Sigmoid colon (tissue), 7 donors: Measurements from ENCODE around the gene ELF2. TPM values are rescaled to one million over a fixed set of nuclear protein-coding genes. Genes with fewer than 3 reads are reported as not detected.

Experiments used
- DNase-seq: peaks from one replicate; pipeline ENCODE4 v3.0.0-alpha.2; 2019
- H3K27ac ChIP-seq, 4 donors: fragments of 200-600 bp; sonication (generic); one replicate each; pipeline ENCODE4 v1.5.1; 2016 to 2019; ENCODE audit warnings: mild to moderate bottlenecking in 1 of 4
- H3K27me3 ChIP-seq, 3 donors: fragments of 200-600 bp; sonication (generic); one replicate each; pipeline ENCODE4 v1.5.1; 2019; ENCODE audit warnings: mild to moderate bottlenecking in 1 of 3
- H3K36me3 ChIP-seq, 4 donors: fragments of 200-600 bp; sonication (generic); one replicate each; pipeline ENCODE4 v1.5.1; 2016 to 2019
- H3K4me1 ChIP-seq, 4 donors: fragments of 200-600 bp; sonication (generic); one replicate each; pipeline ENCODE4 v1.5.1; 2017 to 2019
- H3K4me3 ChIP-seq, 4 donors: fragments of 200-600 bp; sonication (generic); one replicate each; pipeline ENCODE4 v1.5.1; 2017 to 2019; ENCODE audit warnings: mild to moderate bottlenecking in 2 of 4, moderate library complexity in 1 of 4
- H3K9me3 ChIP-seq, 4 donors: fragments of 200-600 bp in 3 of 4; sonication (generic) in 3 of 4; one replicate each; pipeline versions ENCODE4 v1.5.1 to v1.6.1; 2013 to 2019
- EP300 ChIP-seq, 4 donors: sonication (generic); formaldehyde crosslinking; IDR thresholded peaks; one replicate each; pipeline ENCODE4 v1.6.1; 2017; ENCODE audit warnings: antibody characterized with exemption in 4 of 4
- POLR2A ChIP-seq, 2 donors: fragments of 450-650 bp; IDR thresholded peaks; one replicate each; pipeline ENCODE4 v1.6.1; 2016; ENCODE audit warnings: antibody characterized with exemption in 2 of 2, mild to moderate bottlenecking in 2 of 2, moderate library complexity in 2 of 2
- POLR2AphosphoS5 ChIP-seq, 4 donors: sonication (generic); formaldehyde crosslinking; IDR thresholded peaks; one replicate each; pipeline ENCODE4 v1.6.1; 2017; ENCODE audit warnings: antibody characterized with exemption in 4 of 4
- WGBS, 2 donors: extraction: QIAGEN DNeasy Blood & Tissue Kit; methylation state at CpG; one replicate each; pipeline ENCODE4 v1.1.7; 2013; 5-methylcytosine and 5-hydroxymethylcytosine counted together
- intact Hi-C: fragments of 100-400 bp; cut with DNase I; formaldehyde crosslinking; loops from one replicate; pipeline ENCODE4 v1.15.1; 2023
- polyA plus RNA-seq, 3 donors: library from polyadenylated mRNA; stranded (reverse); fragments of 200-250 nt; gene quantifications; one replicate each; pipeline ENCODE4 v1.2.3, GENCODE V29; 2013
- total RNA-seq, 4 donors: library from RNA; depleted of rRNA; stranded (reverse); fragments of >200 nt; gene quantifications; one replicate each; pipeline ENCODE4 v1.1.0, GENCODE V29; 2016
- TF ChIP-seq, protein P1 (sequence below), 4 experiments: fragments of 450-650 bp in 3 of 4; fragments of 200-600 bp in 1 of 4; IDR thresholded peaks; one replicate each; pipeline ENCODE4 v1.5.1; 2016 to 2019; ENCODE audit warnings: antibody characterized with exemption in 4 of 4, mild to moderate bottlenecking in 3 of 4, moderate library complexity in 2 of 4
- donor health status: healthy with polysubstance abuse.
- donor health status: Bipolar disorder and iron deficiency.
- donor health status: healthy.

ELF2 gene
- total and polyA plus RNA-seq, 7 donors: 9.9 to 83.6 (median 61.4) TPM

GRCh38 chr4:139082750-139083606, 94.0 kb downstream of the ELF2 start:
- TF ChIP-seq EP300 (IDR thresholded peaks at IDR 0.05) (peak in 1 of 4 donors; percentile 12), POLR2A (IDR thresholded peaks at IDR 0.05) (peak; percentile 43), POLR2AphosphoS5 (IDR thresholded peaks at IDR 0.05) (peak; percentile 38 to 95 (median 90))
- TF ChIP-seq, protein P1, sequence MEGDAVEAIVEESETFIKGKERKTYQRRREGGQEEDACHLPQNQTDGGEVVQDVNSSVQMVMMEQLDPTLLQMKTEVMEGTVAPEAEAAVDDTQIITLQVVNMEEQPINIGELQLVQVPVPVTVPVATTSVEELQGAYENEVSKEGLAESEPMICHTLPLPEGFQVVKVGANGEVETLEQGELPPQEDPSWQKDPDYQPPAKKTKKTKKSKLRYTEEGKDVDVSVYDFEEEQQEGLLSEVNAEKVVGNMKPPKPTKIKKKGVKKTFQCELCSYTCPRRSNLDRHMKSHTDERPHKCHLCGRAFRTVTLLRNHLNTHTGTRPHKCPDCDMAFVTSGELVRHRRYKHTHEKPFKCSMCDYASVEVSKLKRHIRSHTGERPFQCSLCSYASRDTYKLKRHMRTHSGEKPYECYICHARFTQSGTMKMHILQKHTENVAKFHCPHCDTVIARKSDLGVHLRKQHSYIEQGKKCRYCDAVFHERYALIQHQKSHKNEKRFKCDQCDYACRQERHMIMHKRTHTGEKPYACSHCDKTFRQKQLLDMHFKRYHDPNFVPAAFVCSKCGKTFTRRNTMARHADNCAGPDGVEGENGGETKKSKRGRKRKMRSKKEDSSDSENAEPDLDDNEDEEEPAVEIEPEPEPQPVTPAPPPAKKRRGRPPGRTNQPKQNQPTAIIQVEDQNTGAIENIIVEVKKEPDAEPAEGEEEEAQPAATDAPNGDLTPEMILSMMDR (IDR thresholded peaks at IDR 0.05): peak in 1 of 4 experiments; percentile 20
- intact Hi-C loops: loop anchor here (2.0 to 5.0 kb wide), 2 partner anchors 41 to 94 kb away; partner anchors contain the start of gene ELF2
- no peaks in the 10 kb centered on the region for H3K9me3 ChIP-seq
- H3K27ac ChIP-seq: peak overlapping the region; percentile 92 to 97 (median 94)
- WGBS, 2 donors: 0% methylated on average over 38 of the region's 38 CpGs
- peaks cover 0 to 55% (median 46%) of the 10 kb centered on the region in 4 donors for H3K4me1 ChIP-seq
- no peaks in the 10 kb centered on the region for H3K36me3 ChIP-seq
- DNase-seq: peak; percentile 97
- peak overlapping the region; percentile 70 to 92 (median 79) for H3K4me3 ChIP-seq
- no peaks in the 10 kb centered on the region for H3K27me3 ChIP-seq

GRCh38 chr4:139078926-139079325, 98.1 kb downstream of the ELF2 start:
- Histone ChIP-seq H3K4me3 (no peak overlapping the region), H3K36me3 (no peaks in the 10 kb centered on the region), H3K4me1 (peaks cover 0 to 80% (median 63%) of the 10 kb centered on the region in 4 donors), H3K27me3 (no peaks in the 10 kb centered on the region), H3K27ac (peak overlapping the region; percentile 92 to 97 (median 94)), H3K9me3 (no peaks in the 10 kb centered on the region)
- intact Hi-C loops: no loop called here
- 86 to 92% methylated on average over 4 of the region's 4 CpGs for WGBS, 2 donors
- no peak for DNase-seq
- TF ChIP-seq, protein P1 (IDR thresholded peaks at IDR 0.05): no peak
- TF ChIP-seq POLR2AphosphoS5 (IDR thresholded peaks at IDR 0.05) (no peak), EP300 (IDR thresholded peaks at IDR 0.05) (no peak), POLR2A (IDR thresholded peaks at IDR 0.05) (no peak)

DNA sequence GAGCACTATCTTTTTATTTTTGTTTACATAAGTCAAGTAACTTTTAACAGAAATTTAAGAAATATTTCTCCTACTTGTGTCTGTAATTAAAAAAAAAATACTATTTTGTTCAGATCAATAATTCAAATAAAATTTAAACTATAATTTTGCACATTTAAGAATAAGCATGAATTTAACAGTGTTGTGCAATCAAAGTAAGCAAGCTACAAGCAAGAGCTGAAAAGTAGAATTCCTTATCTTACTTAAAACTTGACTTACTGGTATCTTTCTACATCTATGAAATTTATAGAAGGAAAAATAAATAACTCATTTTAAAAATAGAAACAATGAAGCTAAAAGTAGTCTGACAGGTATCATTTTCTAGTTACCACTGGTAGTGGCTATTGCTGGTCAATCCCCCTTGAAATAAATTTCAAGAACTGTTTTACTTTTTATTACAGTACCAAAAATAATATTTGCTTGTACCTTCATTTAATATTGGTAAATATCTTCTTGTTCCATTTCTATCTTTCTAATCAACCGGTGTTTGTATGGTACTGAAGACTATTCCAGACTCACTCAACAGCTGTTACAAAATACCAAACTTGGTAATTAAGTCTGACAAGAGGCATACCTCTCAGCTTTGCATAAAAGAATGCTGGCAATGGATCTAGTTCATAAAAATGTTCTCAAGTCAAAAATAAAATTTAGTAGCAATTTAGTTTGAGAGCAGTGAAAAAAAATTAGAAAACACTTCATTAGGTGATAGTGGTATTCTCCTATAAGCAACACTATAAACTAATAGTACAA, 99.3 kb downstream of the ELF2 start:
- peak overlapping the region in 2 of 4 donors; percentile 5 to 27 for H3K4me3 ChIP-seq
- TF ChIP-seq EP300 (IDR thresholded peaks at IDR 0.05) (no peak), POLR2A (IDR thresholded peaks at IDR 0.05) (no peak), POLR2AphosphoS5 (IDR thresholded peaks at IDR 0.05) (no peak)
- TF ChIP-seq, protein P1 (IDR thresholded peaks at IDR 0.05): no peak
- peak overlapping the region; percentile 92 to 97 (median 94) for H3K27ac ChIP-seq
- no peaks in the 10 kb centered on the region for H3K27me3 ChIP-seq
- H3K9me3 ChIP-seq: no peaks in the 10 kb centered on the region
- 47 to 70% methylated on average over 1 of the region's 1 CpG for whole genome bisulfite sequencing, 2 donors
- intact Hi-C loops: no loop called here
- DNase-seq: no peak
- peaks cover 0 to 86% (median 68%) of the 10 kb centered on the region in 4 donors for H3K4me1 ChIP-seq
- H3K36me3 ChIP-seq: peaks cover 0 to 4% (median 0%) of the 10 kb centered on the region in 4 donors

DNA sequence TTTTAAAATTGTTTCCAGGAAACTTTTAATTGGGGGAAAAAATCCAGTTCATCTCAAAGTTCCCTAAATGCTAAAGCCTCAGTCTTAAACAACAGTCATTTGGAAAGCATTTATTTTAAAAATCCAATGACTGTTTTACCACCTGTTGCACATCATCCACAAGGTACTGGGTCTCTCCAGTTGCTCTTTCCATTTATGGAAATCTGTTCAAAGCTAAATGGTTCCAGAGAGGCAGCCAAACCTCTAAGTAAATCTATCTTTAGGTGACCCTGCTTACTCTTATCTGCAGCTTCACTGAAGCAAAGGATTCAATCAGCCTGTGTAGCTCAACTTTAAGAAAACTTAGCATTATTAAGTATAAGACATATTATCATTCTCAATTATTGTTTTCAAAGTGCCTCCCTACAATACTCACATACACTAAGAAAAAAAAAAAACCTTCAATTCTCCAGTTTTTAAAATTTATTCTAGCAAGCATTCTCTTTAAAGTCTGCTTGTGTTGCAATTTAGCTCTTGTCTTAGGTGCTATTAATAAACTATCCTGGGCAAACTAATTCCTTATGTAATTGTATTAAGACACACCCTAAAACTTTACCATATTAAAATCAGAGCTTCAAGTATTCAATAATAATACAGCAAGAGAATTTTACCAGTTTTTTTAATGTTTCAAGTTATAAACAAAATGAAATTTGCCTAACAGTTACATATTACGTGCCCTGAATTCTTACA, 100.8 kb downstream of the ELF2 start:
- 93% methylated on average over 1 of the region's 1 CpG for WGBS, 2 donors
- intact Hi-C loops: no loop called here
- TF ChIP-seq POLR2A (IDR thresholded peaks at IDR 0.05) (no peak), POLR2AphosphoS5 (IDR thresholded peaks at IDR 0.05) (no peak), EP300 (IDR thresholded peaks at IDR 0.05) (no peak)
- TF ChIP-seq, protein P1 (IDR thresholded peaks at IDR 0.05): no peak
- Histone ChIP-seq H3K4me3 (peak overlapping the region in 1 of 4 donors; percentile 9), H3K36me3 (peaks cover 0 to 20% (median 8%) of the 10 kb centered on the region in 4 donors), H3K27ac (peak overlapping the region; percentile 92 to 97 (median 94)), H3K27me3 (no peaks in the 10 kb centered on the region), H3K9me3 (no peaks in the 10 kb centered on the region), H3K4me1 (peaks cover 0 to 81% (median 56%) of the 10 kb centered on the region in 4 donors)
- no peak for DNase-seq
